ENCODE data around the gene SEPTIN1. TPM values are rescaled to one million over a fixed set of nuclear protein-coding genes. Genes with fewer than 3 reads are reported as not detected.
"Not testable (repeated sequence)": the region's sequence is repeated elsewhere in the genome, so short reads cannot be mapped to it uniquely, and the experiment has no call there.

The SEPTIN1 gene
- total and polyA plus RNA-seq, 2 of the 13 experiments (the other 11 are each of a cell fraction or from before 2014, with no cell fraction given): 0.18 to 0.67 TPM

DNA sequence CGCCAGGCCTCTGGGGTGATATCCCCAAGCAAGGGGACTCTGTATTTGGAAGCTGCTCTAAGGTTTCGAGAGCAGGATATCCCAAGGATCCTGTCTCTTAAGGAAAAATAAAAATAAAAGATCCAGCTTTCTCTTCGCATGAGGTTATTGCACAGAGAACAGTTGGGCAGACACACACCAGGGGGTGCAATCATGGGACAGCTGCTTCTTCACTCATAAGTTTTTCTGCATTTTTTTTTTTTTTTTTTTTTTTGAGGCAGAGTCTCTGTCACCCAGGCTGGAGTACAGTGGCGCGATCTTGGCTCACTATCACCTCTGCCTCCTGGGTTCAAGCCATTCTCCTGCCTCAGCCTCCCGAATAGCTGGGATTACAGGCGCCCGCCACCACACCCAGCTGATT is 40.4 kb downstream of the SEPTIN1 start:
- H3K9ac ChIP-seq (ENCODE audit: insufficient read depth, low read depth, low read length); ATAC-seq; DNase-seq (ENCODE audit: low spot score); H4K20me1 ChIP-seq (ENCODE audit: insufficient read depth, low read length); H3K27me3 ChIP-seq (ENCODE audit: control insufficient read depth in 1 of 2, insufficient read depth in 2 of 2, low read length in 2 of 2); H3K4me3 ChIP-seq (replicated peaks in 1 of 3; ENCODE audit: insufficient read depth in 1 of 3, low read depth in 2 of 3, low read length in 3 of 3); FAIRE-seq; H3K9me3 ChIP-seq (ENCODE audit: low read length); H3K4me2 ChIP-seq (ENCODE audit: low read depth, low read length); intact Hi-C loops (cut with micrococcal nuclease; ENCODE audit: unreplicated experiment); BruUV-seq (replicated peaks); H2AFZ ChIP-seq (ENCODE audit: low read length); H3K27ac ChIP-seq (ENCODE audit: extremely low read length, insufficient read depth, low read length); CTCF ChIA-PET (ENCODE audit: low intra/inter-chr PET ratio, low total read pairs): not testable (repeated sequence)
- Histone ChIP-seq H3K4me1 (ENCODE audit: insufficient read depth, low read length) (peaks cover 40% of the 10 kb centered on the region), H3K36me3 (replicated peaks in 1 of 2; ENCODE audit: control insufficient read depth in 1 of 2, insufficient read depth in 2 of 2, low read length in 2 of 2) (peaks cover 8 to 27% of the 10 kb centered on the region in 2 experiments; a peak in 4 of 5 replicates), H3K79me2 (ENCODE audit: insufficient read depth, low read length) (peaks cover 23% of the 10 kb centered on the region)
- POLR2A ChIA-PET: interaction anchor here (0.6 to 1.5 kb wide), 6 partner anchors 11 to 317 kb away, joined by 3 to 5 read pairs (median 3); partner anchors contain the start of genes CD2BP2 and ZNF771
- peak; percentile 20; the same call in 1 of the 2 replicates for TF ChIP-seq SMC3 (IDR thresholded peaks at IDR 0.05; ENCODE audit: low read length)
- in situ Hi-C loops (cut with HindIII; ENCODE audit: extremely low pct_ligation_motif_present, low pct_unique_long_range_greater_than_20kb): loop anchor here (25.0 kb wide), 1 partner anchor 755 kb away; no protein-coding TSS in a partner anchor
- 97% methylated on average over 8 of the region's 8 CpGs for WGBS (ENCODE audit: low lambda C conversion rate)

- WGBS (ENCODE audit: low lambda C conversion rate): 97% methylated on average over 13 of the region's 13 CpGs
- TF ChIP-seq ZNF597 (CRISPR knock-in tag; IDR thresholded peaks at IDR 0.05) (no peak), ELF4 (CRISPR knock-in tag; IDR thresholded peaks at IDR 0.05; ENCODE audit: borderline replicate concordance) (no peak), TBX2 (CRISPR knock-in tag; IDR thresholded peaks at IDR 0.05; ENCODE audit: borderline replicate concordance) (no peak), KDM2A (CRISPR knock-in tag; IDR thresholded peaks at IDR 0.05; ENCODE audit: borderline replicate concordance, low read depth) (no peak), MTF2 (CRISPR knock-in tag; IDR thresholded peaks at IDR 0.05; ENCODE audit: borderline replicate concordance) (no peak), MAF1 (CRISPR knock-in tag; IDR thresholded peaks at IDR 0.05; ENCODE audit: borderline replicate concordance) (no peak), DPF2 (CRISPR knock-in tag; IDR thresholded peaks at IDR 0.05; ENCODE audit: borderline replicate concordance, low read depth) (no peak), TAF15 (IDR thresholded peaks at IDR 0.05; ENCODE audit: low read depth, low read length, poor library complexity, severe bottlenecking) (no peak), BORCS8-MEF2B (CRISPR knock-in tag; IDR thresholded peaks at IDR 0.05) (no peak), ELF1 (CRISPR knock-in tag; IDR thresholded peaks at IDR 0.05) (no peak), THYN1 (CRISPR knock-in tag; IDR thresholded peaks at IDR 0.05; ENCODE audit: borderline replicate concordance, low read depth) (no peak), MAZ (IDR thresholded peaks at IDR 0.05; ENCODE audit: borderline replicate concordance, low read depth, low read length) (no peak), MAZ (CRISPR knock-in tag; IDR thresholded peaks at IDR 0.05; ENCODE audit: low read depth) (no peak), SP5 (CRISPR knock-in tag; IDR thresholded peaks at IDR 0.05; ENCODE audit: borderline replicate concordance, low read depth) (no peak), ZNF790 (CRISPR knock-in tag; IDR thresholded peaks at IDR 0.05; ENCODE audit: borderline replicate concordance) (no peak)
- TF ChIP-seq, protein P1, sequence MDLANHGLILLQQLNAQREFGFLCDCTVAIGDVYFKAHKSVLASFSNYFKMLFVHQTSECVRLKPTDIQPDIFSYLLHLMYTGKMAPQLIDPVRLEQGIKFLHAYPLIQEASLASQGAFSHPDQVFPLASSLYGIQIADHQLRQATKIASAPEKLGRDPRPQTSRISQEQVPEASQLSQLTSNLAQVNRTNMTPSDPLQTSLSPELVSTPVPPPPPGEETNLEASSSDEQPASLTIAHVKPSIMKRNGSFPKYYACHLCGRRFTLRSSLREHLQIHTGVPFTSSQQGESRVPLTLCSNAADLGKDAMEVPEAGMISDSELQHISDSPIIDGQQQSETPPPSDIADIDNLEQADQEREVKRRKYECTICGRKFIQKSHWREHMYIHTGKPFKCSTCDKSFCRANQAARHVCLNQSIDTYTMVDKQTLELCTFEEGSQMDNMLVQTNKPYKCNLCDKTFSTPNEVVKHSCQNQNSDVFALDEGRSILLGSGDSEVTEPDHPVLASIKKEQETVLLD (CRISPR knock-in tag; IDR thresholded peaks at IDR 0.05; ENCODE audit: low read depth): no peak
Measured at GRCh38 chr16:30340621-30341020, 41.7 kb downstream of the SEPTIN1 start.

More at GRCh38 chr16:30340621-30341020, 41.7 kb downstream of the SEPTIN1 start:
- no peak overlapping the region for H3K9ac ChIP-seq (ENCODE audit: insufficient read depth, low read depth, low read length)
- peaks cover 33% of the 10 kb centered on the region for H3K79me2 ChIP-seq (ENCODE audit: insufficient read depth, low read length)
- no peaks in the 10 kb centered on the region for H3K9me3 ChIP-seq (ENCODE audit: low read length)
- ChIA-PET CTCF (ENCODE audit: low intra/inter-chr PET ratio, low total read pairs) (no interaction called here), POLR2A (interaction anchor here (1.3 kb wide), 1 partner anchor 67 kb away, joined by 3 read pairs; the partner anchor contains the start of gene ZNF771)
- in situ Hi-C loops (cut with HindIII; ENCODE audit: extremely low pct_ligation_motif_present, low pct_unique_long_range_greater_than_20kb) (loop anchor here (25.0 kb wide), 1 partner anchor 753 kb away; no protein-coding TSS in a partner anchor), intact Hi-C loops (cut with micrococcal nuclease; ENCODE audit: unreplicated experiment) (no loop called here)
- BruUV-seq (replicated peaks): no TSS peak
- H3K27ac ChIP-seq (ENCODE audit: extremely low read length, insufficient read depth, low read length): peak overlapping the region; percentile 13
- DNase-seq (ENCODE audit: low spot score): no peak
- H3K36me3 ChIP-seq (replicated peaks in 1 of 2; ENCODE audit: control insufficient read depth in 1 of 2, insufficient read depth in 2 of 2, low read length in 2 of 2): peaks cover 8 to 22% of the 10 kb centered on the region in 2 experiments; a peak in 3 of 5 replicates
- FAIRE-seq: no peak
- H3K4me2 ChIP-seq (ENCODE audit: low read depth, low read length): no peak overlapping the region; the same call in 1 of the 2 replicates
- H3K4me1 ChIP-seq (ENCODE audit: insufficient read depth, low read length): peaks cover 46% of the 10 kb centered on the region
- no peaks in the 10 kb centered on the region for H4K20me1 ChIP-seq (ENCODE audit: insufficient read depth, low read length)
- no peak overlapping the region for H2AFZ ChIP-seq (ENCODE audit: low read length)
- H3K27me3 ChIP-seq (ENCODE audit: control insufficient read depth in 1 of 2, insufficient read depth in 2 of 2, low read length in 2 of 2): no peaks in the 10 kb centered on the region
- no peak overlapping the region for H3K4me3 ChIP-seq (replicated peaks in 1 of 3; ENCODE audit: insufficient read depth in 1 of 3, low read depth in 2 of 3, low read length in 3 of 3)
- no peak for ATAC-seq
